Measurements from ENCODE around the gene RFX5.

GRCh38 chr1:151391079-151391563, 44.1 kb upstream of the RFX5 start:
- TF ChIP-seq CTCF (IDR thresholded peaks at IDR 0.05 in 2 of 3, conservative IDR thresholded peaks at IDR 0.05 in 1 of 3; ENCODE audit: insufficient read depth in 2 of 3, low read depth in 1 of 3, low read length in 3 of 3) (no peak), POLR2A (conservative IDR thresholded peaks at IDR 0.05) (no peak), HOXB6 (CRISPR knock-in tag; IDR thresholded peaks at IDR 0.05; ENCODE audit: borderline replicate concordance) (no peak), TSHZ1 (CRISPR knock-in tag; IDR thresholded peaks at IDR 0.05) (no peak), POLR2AphosphoS5 (IDR thresholded peaks at IDR 0.05; ENCODE audit: control insufficient read depth, insufficient read depth, low read depth, low read length) (no peak), ZFX (CRISPR knock-in tag; IDR thresholded peaks at IDR 0.05) (no peak), HIVEP1 (CRISPR knock-in tag; IDR thresholded peaks at IDR 0.05) (no peak), HNRNPL (IDR thresholded peaks at IDR 0.05; ENCODE audit: low read depth, low read length) (no peak), ZEB2 (IDR thresholded peaks at IDR 0.05) (no peak), BHLHE40 (IDR thresholded peaks at IDR 0.05; ENCODE audit: low read length) (no peak), TRIM24 (IDR thresholded peaks at IDR 0.05) (no peak)

Data from K562 (cell line).